H9 (cell line): ENCODE data around the gene THSD7A. TPM values are rescaled to one million over a fixed set of nuclear protein-coding genes. Genes with fewer than 3 reads are reported as not detected.

ENCODE experiments used
- DNase-seq: peaks from one replicate; pipeline ENCODE4 v3.0.0-alpha.2; 2017
- H2AFZ ChIP-seq: one replicate; pipeline ENCODE4 v1.6.1; 2013; ENCODE audit warnings: mild to moderate bottlenecking, low read length, control low read depth, moderate library complexity
- H2AK5ac ChIP-seq: 2 replicates; pipeline ENCODE4 v1.6.1; 2013; ENCODE audit warnings: low read length, control low read depth, mixed read lengths; ENCODE audit not compliant: insufficient read length
- H2BK120ac ChIP-seq: one replicate; pipeline ENCODE4 v1.6.1; 2013; ENCODE audit warnings: low read depth, mild to moderate bottlenecking, low read length, control low read depth, inconsistent platforms; ENCODE audit not compliant: poor library complexity, severe bottlenecking
- H2BK12ac ChIP-seq: 2 replicates; pipeline ENCODE4 v1.6.1; 2013; ENCODE audit warnings: low read length, control low read depth, mixed read lengths, low read depth; ENCODE audit not compliant: insufficient read length
- H2BK15ac ChIP-seq: 2 replicates; pipeline ENCODE4 v1.6.1; 2013; ENCODE audit warnings: low read depth, low read length, control low read depth
- H2BK20ac ChIP-seq: one replicate; pipeline ENCODE4 v1.6.1; 2013; ENCODE audit warnings: low read depth, mild to moderate bottlenecking, low read length, control low read depth, inconsistent platforms; ENCODE audit not compliant: poor library complexity, severe bottlenecking
- H2BK5ac ChIP-seq: 2 replicates; pipeline ENCODE4 v1.6.1; 2013; ENCODE audit warnings: low read length, control low read depth, mixed read lengths; ENCODE audit not compliant: insufficient read length
- H3K14ac ChIP-seq: 2 replicates; pipeline ENCODE4 v1.6.1; 2013; ENCODE audit warnings: low read length, control low read depth; ENCODE audit not compliant: insufficient read depth
- H3K18ac ChIP-seq: 2 replicates; pipeline ENCODE4 v1.6.1; 2013; ENCODE audit warnings: low read depth, mild to moderate bottlenecking, mixed read lengths, low read length, control low read depth; ENCODE audit not compliant: insufficient read length
- H3K23ac ChIP-seq: 2 replicates; pipeline ENCODE4 v1.6.1; 2013; ENCODE audit warnings: low read length, control low read depth, mixed read lengths, low read depth; ENCODE audit not compliant: insufficient read length
- H3K23me2 ChIP-seq: 2 replicates; pipeline ENCODE4 v1.6.1; 2013; ENCODE audit warnings: low read depth, mild to moderate bottlenecking, mixed read lengths, low read length, control low read depth; ENCODE audit not compliant: insufficient read length, poor library complexity, severe bottlenecking
- H3K27ac ChIP-seq: 2 replicates; pipeline ENCODE4 v1.5.1; 2013; ENCODE audit warnings: low read length, control low read depth, mixed read lengths, low read depth; ENCODE audit not compliant: insufficient read length
- H3K27me3 ChIP-seq: 2 replicates; pipeline ENCODE4 v1.6.1; 2013; ENCODE audit warnings: low read length, control low read depth, inconsistent platforms; ENCODE audit not compliant: insufficient read depth
- H3K4ac ChIP-seq: 2 replicates; pipeline ENCODE4 v1.6.1; 2013; ENCODE audit warnings: low read depth, mild to moderate bottlenecking, control low read depth, inconsistent platforms, low read length, moderate library complexity
- H3K4me1 ChIP-seq: 2 replicates; pipeline ENCODE4 v1.6.1; 2013; ENCODE audit warnings: low read length, control low read depth, inconsistent platforms; ENCODE audit not compliant: insufficient read depth
- H3K4me2 ChIP-seq: 2 replicates; pipeline ENCODE4 v1.6.1; 2013; ENCODE audit warnings: low read length, control low read depth, mixed read lengths; ENCODE audit not compliant: insufficient read length, insufficient read depth
- H3K56ac ChIP-seq: 2 replicates; pipeline ENCODE4 v1.6.1; 2013; ENCODE audit warnings: low read depth, mild to moderate bottlenecking, mixed read lengths, low read length, control low read depth; ENCODE audit not compliant: insufficient read length
- H3K79me1 ChIP-seq: 2 replicates; pipeline ENCODE4 v1.6.1; 2013; ENCODE audit warnings: low read depth, mild to moderate bottlenecking, moderate library complexity, low read length, control low read depth, inconsistent platforms; ENCODE audit not compliant: insufficient read depth, poor library complexity, severe bottlenecking
- H3K79me2 ChIP-seq: 2 replicates; pipeline ENCODE4 v1.6.1; 2013; ENCODE audit warnings: low read length, control low read depth, inconsistent platforms; ENCODE audit not compliant: insufficient read depth
- H3K9ac ChIP-seq: 2 replicates; pipeline ENCODE4 v1.6.1; 2013; ENCODE audit warnings: low read length, control low read depth, mixed read lengths; ENCODE audit not compliant: insufficient read length; ENCODE audit errors: extremely low read depth
- H3K9me3 ChIP-seq: one replicate; pipeline ENCODE4 v1.6.1; 2013; ENCODE audit warnings: low read depth, low read length, inconsistent platforms; ENCODE audit not compliant: control insufficient read depth
- H3T11ph ChIP-seq: one replicate; pipeline ENCODE4 v1.6.1; 2013; ENCODE audit warnings: mild to moderate bottlenecking, low read length, control low read depth, inconsistent platforms
- H4K20me1 ChIP-seq: one replicate; pipeline ENCODE4 v1.6.1; 2013; ENCODE audit not compliant: control insufficient read depth, insufficient read length, insufficient read depth
- H4K5ac ChIP-seq: 2 replicates; pipeline ENCODE4 v1.6.1; 2013; ENCODE audit warnings: low read depth, mild to moderate bottlenecking, mixed read lengths, low read length, control low read depth; ENCODE audit not compliant: insufficient read length
- H4K8ac ChIP-seq: replicated peaks from 2 replicates; pipeline ENCODE4 v1.6.1; 2013; ENCODE audit warnings: low read length, control low read depth, mixed read lengths, low read depth; ENCODE audit not compliant: insufficient read length
- H4K91ac ChIP-seq: 2 replicates; pipeline ENCODE4 v1.6.1; 2013; ENCODE audit warnings: low read depth, mild to moderate bottlenecking, moderate library complexity, mixed read lengths, low read length, control low read depth; ENCODE audit not compliant: insufficient read length
- H3K27ac Mint-ChIP-seq, 3 experiments: 2 replicates in 2 of 3; 3 replicates in 1 of 3; pipeline ENCODE4 v1.8.0; 2020 to 2021; ENCODE audit warnings: mixed read lengths in 3 of 3, mild to moderate bottlenecking in 1 of 3, moderate library complexity in 1 of 3
- H3K27me3 Mint-ChIP-seq: 2 replicates; pipeline ENCODE4 v1.8.0; 2021; ENCODE audit warnings: low read depth, mild to moderate bottlenecking, moderate library complexity, mixed read lengths
- H3K36me3 Mint-ChIP-seq, 3 experiments: 2 replicates in 2 of 3; 3 replicates in 1 of 3; pipeline ENCODE4 v1.8.0; 2020 to 2021; ENCODE audit warnings: low read depth in 3 of 3, mixed read lengths in 3 of 3; ENCODE audit not compliant: insufficient read depth in 1 of 3
- H3K4me1 Mint-ChIP-seq, 2 experiments: 2 replicates each; pipeline ENCODE4 v1.8.0; 2020; ENCODE audit warnings: mixed read lengths in 2 of 2
- H3K4me3 Mint-ChIP-seq, 2 experiments: 2 replicates in 1 of 2; 3 replicates in 1 of 2; pipeline ENCODE4 v1.8.0; 2020 to 2021; ENCODE audit warnings: mild to moderate bottlenecking in 2 of 2, mixed read lengths in 2 of 2, moderate library complexity in 1 of 2
- H3K9me3 Mint-ChIP-seq, 2 experiments: 2 replicates in 1 of 2; 3 replicates in 1 of 2; pipeline ENCODE4 v1.8.0; 2020; ENCODE audit warnings: mild to moderate bottlenecking in 2 of 2, mixed read lengths in 2 of 2, moderate library complexity in 1 of 2
- WGBS: extraction: QIAGEN DNeasy Blood & Tissue Kit; methylation state at CpG from one replicate; pipeline ENCODE4 v1.1.7; 2013; ENCODE audit warnings: missing lambda C conversion rate, low lambda C conversion rate, mixed read lengths; ENCODE audit not compliant: insufficient read length; ENCODE audit errors: extremely low coverage; 5-methylcytosine and 5-hydroxymethylcytosine counted together
- total RNA-seq: library from RNA; stranded (reverse); gene quantifications from 2 replicates; pipeline ENCODE4 v1.2.1, GENCODE V29; 2021
- TF ChIP-seq, protein P1 (sequence below): fragments of 200-600 bp; sonication (generic); conservative IDR thresholded peaks from 3 replicates; pipeline ENCODE4 v1.8.0; 2021; ENCODE audit warnings: antibody characterized with exemption, mild to moderate bottlenecking

The THSD7A gene
- total RNA-seq, 1 experiment from 2014 or later = 0.42 TPM

DNA sequence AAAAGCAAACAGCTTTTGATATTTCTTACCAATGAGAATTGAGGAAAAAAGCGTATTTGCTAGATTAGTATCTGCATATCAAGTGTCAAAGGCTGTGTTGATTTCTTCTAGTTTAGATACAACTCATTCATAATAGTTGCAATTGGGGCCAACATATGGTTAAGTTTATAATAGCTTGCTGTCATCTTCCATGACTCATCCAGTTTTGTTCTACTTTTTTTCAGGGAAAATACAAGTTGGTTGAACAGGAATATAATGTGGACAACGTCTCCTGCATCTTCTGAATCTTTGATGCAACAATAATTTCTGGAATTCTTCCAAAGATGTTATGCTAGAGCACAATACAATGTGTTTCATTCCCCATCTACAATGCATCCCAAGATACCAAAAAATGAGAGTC is 182.0 kb downstream of the THSD7A start:
- H3K27ac Mint-ChIP-seq = no peak overlapping the region
- H4K91ac ChIP-seq = no peak overlapping the region
- H3K14ac ChIP-seq = no peak overlapping the region

More for the DNA sequence above, 182.0 kb downstream of the THSD7A start:
- H2AFZ ChIP-seq = no peak overlapping the region
- H3K79me2 ChIP-seq = no peaks in the 10 kb centered on the region
- H3T11ph ChIP-seq = no peak overlapping the region
- no peak overlapping the region for H2BK5ac ChIP-seq
- H2BK15ac ChIP-seq = no peak overlapping the region
- H3K23ac ChIP-seq = no peak overlapping the region
- no peaks in the 10 kb centered on the region for H3K79me1 ChIP-seq
- no peaks in the 10 kb centered on the region for H3K9me3 ChIP-seq
- Mint-ChIP-seq H3K4me1 (no peaks in the 10 kb centered on the region), H3K9me3 (no peaks in the 10 kb centered on the region), H3K36me3 (no peaks in the 10 kb centered on the region), H3K4me3 (no peak overlapping the region), H3K27me3 (no peaks in the 10 kb centered on the region)
- H2BK12ac ChIP-seq = no peak overlapping the region
- no peak overlapping the region for H3K9ac ChIP-seq
- no peaks in the 10 kb centered on the region for H4K20me1 ChIP-seq
- no peak overlapping the region for H4K8ac ChIP-seq
- H3K23me2 ChIP-seq = no peaks in the 10 kb centered on the region
- WGBS = no CpG with 5 or more reads among the region's 2 CpGs
- no peaks in the 10 kb centered on the region for H3K27me3 ChIP-seq
- H2AK5ac ChIP-seq = no peak overlapping the region
- no peaks in the 10 kb centered on the region for H3K4me1 ChIP-seq
- no peak overlapping the region for H3K4ac ChIP-seq
- no peak overlapping the region for H3K27ac ChIP-seq
- TF ChIP-seq, protein P1, sequence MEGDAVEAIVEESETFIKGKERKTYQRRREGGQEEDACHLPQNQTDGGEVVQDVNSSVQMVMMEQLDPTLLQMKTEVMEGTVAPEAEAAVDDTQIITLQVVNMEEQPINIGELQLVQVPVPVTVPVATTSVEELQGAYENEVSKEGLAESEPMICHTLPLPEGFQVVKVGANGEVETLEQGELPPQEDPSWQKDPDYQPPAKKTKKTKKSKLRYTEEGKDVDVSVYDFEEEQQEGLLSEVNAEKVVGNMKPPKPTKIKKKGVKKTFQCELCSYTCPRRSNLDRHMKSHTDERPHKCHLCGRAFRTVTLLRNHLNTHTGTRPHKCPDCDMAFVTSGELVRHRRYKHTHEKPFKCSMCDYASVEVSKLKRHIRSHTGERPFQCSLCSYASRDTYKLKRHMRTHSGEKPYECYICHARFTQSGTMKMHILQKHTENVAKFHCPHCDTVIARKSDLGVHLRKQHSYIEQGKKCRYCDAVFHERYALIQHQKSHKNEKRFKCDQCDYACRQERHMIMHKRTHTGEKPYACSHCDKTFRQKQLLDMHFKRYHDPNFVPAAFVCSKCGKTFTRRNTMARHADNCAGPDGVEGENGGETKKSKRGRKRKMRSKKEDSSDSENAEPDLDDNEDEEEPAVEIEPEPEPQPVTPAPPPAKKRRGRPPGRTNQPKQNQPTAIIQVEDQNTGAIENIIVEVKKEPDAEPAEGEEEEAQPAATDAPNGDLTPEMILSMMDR = no peak
- H2BK20ac ChIP-seq = no peak overlapping the region
- no peak for DNase-seq
- no peak overlapping the region for H3K18ac ChIP-seq
- H4K5ac ChIP-seq = no peak overlapping the region
- H3K56ac ChIP-seq = no peak overlapping the region
- H2BK120ac ChIP-seq = no peak overlapping the region
- H3K4me2 ChIP-seq = no peak overlapping the region
